ENCODE results near the gene NKAIN2.
"Not testable (repeated sequence)": the region's sequence is repeated elsewhere in the genome, so short reads cannot be mapped to it uniquely, and the experiment has no call there.

NKAIN2 gene

DNA sequence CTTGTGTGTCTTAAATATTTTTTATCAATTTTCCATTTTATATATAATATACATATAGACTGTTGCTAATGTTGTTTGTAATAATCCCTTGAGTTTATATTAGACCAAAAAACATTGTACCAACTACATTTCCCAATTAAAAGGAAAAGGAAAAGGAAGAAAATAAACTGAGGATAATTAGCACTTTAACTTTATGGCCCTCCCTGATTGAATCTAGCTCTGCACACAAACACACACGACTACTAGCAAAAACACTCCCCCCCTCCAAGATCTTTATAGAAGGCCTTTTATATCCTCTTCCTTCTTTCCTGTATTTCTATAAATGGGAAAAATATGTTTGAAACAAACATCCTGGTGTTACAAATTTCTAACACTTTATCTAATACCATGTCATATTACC, 276.8 kb downstream of the NKAIN2 start:
- DNase-seq (ENCODE audit: low read depth in 2 of 2): no peak

DNA sequence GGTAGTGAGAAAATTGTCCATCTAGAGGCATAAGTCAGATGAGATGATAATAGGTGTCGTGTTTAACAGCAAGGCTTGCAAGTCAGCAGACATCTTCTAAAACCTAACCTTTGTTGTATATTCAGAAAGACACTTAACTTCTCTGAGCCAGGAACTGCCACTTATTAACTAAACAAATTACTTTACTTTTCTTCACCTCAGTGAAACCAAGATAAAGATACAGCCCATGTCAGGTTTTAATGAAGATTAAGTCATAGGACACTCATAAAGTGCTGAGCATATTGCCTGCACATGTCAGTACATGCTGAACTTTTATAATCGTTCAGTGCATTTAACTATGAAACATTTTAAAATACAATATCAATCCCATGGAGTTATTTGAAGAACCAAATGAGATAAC, 286.8 kb downstream of the NKAIN2 start:
- no peak for DNase-seq (ENCODE audit: low read depth in 2 of 2)

DNA sequence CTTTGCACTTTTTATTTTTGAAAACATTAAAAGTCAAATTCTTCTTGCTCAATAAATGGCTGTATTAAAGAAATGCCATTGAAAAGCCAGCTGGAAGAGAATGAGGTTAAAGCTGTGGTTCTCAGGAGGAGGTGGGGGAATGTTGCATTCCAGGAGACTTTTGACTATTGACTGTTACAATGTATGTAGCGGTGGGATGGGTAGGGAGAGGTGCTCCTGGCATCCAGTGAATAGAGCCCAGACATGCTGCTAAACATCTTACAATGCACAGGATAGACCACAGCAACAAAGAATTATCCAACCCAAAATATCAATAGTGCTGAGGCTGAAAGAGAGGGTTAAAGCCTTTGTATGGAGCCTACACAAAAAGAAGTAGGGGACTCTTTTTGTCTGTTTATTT, 295.9 kb downstream of the NKAIN2 start:
- DNase-seq (ENCODE audit: low read depth in 2 of 2): no peak

GRCh38 chr6:124110514-124110913, 306.8 kb downstream of the NKAIN2 start:
- DNase-seq (ENCODE audit: low read depth in 2 of 2): no peak

DNA sequence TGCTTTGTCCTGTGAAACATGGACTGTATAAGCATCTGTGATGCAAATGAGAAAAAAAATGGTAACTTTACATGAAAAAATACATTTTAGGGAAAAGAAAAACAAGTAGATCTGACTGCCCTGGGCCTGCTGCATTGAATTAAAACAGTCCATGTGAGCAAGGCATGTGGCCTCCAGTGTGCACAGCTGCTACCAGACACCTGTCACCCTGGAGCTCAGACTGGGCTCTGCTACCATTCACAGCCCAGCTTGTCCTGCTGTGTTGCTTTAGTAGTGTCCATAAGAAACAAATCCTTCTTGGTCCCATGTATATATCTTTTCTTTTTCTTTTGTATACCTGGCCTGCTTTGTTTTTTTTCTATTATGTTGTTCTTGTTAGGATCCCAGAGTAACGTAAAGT, 315.9 kb downstream of the NKAIN2 start:
- no peak for DNase-seq (ENCODE audit: low read depth in 2 of 2)

- no peak for DNase-seq (ENCODE audit: low read depth in 2 of 2)
Observed at GRCh38 chr6:124123617-124124209, 320.0 kb downstream of the NKAIN2 start.

- DNase-seq (ENCODE audit: low read depth in 2 of 2): no peak
Observed at GRCh38 chr6:124131259-124131658, 327.6 kb downstream of the NKAIN2 start.

DNA sequence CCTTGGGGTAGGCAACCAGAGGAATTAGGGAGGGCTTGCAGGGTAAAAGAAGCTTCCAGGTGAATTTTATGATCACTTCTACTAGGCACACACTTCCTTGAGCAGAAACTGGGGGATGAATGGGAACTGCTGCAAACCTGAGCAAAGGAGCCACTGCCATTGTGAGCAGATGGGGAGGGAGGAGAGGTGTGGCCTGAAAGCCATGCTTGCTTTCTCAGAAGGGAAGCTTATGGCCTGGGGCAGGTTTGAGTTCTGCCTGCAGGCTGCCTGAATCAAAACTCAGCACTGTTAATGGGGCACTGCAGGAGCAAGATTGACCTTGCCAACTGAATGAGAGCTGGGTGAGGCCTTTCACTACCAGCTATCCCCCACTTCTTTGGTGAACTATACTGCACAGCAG, 328.1 kb downstream of the NKAIN2 start:
- no peak for DNase-seq (ENCODE audit: low read depth in 2 of 2)

DNA sequence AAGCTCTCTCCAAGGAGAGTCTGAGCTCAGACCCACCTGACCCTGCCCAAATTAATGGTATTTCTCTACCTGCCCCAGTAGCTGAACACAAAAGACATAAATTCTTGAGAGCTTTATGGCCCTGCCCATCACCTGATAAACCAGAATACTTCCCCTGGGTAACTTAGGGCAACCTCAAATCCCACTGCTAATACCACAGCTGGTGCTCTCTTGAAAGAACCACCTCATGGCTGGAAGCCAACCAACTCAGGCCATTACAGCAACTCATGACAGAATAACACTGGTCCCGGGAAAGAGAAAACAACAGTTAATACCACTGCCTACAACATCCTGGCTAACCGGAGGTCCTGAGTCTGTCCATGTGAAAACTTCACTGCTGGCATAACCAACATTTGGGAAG, 328.6 kb downstream of the NKAIN2 start:
- DNase-seq (ENCODE audit: low read depth in 2 of 2): no peak

- no peak for DNase-seq (ENCODE audit: low read depth in 2 of 2)
Observed at GRCh38 chr6:124142852-124143251, 339.2 kb downstream of the NKAIN2 start.

DNA sequence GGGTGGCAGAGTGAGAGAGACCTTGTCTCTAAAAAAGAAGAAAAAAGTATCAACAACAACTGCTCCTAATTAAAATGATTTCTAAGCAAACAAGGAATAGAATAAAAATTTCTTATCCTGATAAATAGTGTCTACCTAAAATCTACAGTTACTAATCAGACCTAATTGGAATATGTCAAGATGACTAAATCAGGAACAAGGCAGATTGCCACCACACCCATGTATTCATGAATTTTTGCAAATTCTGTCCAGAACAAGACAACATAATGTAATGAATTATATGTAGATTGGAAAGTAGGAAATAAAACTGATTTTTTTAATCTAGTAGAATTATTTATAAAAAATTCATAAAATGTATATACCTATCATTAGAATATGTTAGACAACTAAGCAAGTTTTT, 339.8 kb downstream of the NKAIN2 start:
- no peak for DNase-seq (ENCODE audit: low read depth in 2 of 2)

- DNase-seq (ENCODE audit: low read depth in 2 of 2): no peak
Observed at GRCh38 chr6:124147621-124148020, 344.0 kb downstream of the NKAIN2 start.

DNA sequence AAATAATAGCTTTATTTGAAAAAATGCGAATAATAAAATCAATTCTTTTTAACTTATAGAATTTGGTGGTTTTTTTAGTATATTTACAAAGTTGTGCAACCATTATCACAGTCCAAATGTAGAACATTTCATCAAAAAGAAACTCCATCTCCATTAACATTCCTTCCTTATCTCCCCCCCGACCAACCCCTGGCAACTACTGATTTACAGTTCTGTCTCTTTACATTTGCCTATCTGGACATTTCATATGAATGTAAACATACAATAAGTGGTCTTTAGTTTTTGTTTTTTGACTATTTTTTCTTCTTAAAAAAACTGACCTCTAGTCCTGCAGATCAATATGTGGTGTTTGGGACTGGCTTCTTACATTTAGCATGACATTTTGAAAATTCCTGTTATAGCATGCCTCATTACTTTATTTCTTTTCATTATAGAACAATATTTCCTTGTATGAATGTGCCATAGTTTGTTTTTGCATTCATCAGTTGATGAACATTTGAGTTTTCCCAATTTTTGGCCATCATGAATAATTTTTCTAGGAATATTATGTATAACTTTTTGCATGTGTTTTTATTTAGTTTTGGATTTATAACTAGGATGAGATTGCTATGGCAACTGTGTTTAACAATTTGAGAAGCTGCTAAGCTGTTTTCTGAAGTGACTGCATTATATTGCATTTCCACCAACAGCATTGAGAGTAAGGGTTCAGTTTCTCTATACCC, 344.7 kb downstream of the NKAIN2 start:
- no peak for DNase-seq (ENCODE audit: low read depth in 2 of 2)

DNA sequence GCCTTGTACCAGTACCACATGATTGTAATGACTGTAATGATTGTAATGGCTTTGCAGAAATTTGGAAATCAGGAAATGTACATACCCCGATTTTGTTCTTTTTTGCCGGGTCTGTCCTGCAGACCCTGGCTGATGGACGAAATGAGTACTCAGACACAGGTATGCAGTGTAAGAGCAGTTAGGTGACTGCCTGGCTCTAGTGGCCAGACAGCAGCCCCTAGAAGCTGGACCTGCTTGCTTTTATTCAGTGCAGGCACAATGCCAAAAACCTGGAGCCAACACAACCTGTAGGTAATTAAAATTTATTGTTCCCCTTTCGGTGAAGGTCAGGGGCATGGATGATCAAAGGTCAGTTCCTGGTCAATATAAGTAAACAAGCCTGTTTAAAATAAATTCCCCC, 346.0 kb downstream of the NKAIN2 start:
- DNase-seq (ENCODE audit: low read depth in 2 of 2): no peak

DNA sequence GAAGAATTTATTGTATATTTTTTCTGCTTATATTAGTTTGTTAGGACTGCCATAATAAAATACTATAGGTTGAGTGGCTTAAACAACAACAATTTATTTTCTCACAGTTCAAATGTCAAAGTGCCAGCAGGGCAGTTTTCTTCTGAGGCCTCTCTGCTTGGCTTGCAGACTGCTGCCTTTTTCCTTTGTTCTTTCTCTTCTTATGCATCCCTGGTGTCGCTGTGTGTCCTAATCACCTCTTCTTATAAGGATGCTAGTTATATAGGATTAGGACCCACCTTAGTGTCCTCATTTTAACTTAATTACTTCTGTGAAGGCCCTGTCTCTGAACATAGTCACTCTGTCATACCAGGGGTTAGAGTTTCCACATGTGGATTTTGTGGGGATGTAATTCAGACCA, 354.4 kb downstream of the NKAIN2 start:
- DNase-seq (ENCODE audit: low read depth in 2 of 2): no peak

DNA sequence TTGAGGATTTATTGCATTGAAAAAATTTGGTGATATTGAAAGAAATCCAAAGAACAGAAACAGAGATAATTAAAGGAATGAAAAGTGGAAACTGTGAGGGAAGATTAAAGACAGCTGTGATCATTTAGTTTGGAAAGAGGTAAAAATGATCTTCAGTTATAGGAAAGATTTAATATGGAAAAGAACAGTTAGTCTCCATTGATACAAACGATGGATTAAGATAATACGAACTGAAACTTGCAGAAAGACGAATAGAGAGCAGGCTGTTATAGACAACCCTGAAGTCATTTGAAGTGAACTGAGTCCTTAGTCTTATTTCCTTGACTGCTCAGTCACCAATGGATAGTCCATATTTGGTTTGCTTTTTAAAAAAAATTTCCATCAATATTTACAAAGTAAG, 360.0 kb downstream of the NKAIN2 start:
- DNase-seq (ENCODE audit: low read depth in 2 of 2): no peak

DNA sequence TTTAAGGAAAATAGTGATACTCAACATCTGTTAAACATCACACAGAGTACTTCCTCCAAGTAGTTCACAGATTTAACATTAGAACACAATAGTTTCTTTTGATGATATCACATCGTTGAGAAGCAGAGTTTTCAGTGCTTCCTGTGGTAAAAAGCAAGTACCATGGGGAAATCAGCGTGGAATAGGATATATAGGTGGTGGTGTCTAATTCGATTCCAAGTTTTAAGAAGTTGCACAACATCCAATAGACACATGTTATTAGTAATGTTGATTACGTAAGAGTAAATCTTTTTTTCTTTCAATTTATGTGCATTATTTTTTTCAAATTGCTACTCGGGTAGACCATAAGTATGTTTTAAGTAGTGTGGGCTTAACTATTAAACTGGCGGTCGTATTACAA, 360.7 kb downstream of the NKAIN2 start:
- no peak for DNase-seq (ENCODE audit: low read depth in 2 of 2)

GRCh38 chr6:124167249-124167648, 363.6 kb downstream of the NKAIN2 start:
- not testable (repeated sequence) for DNase-seq (ENCODE audit: low read depth in 2 of 2)

DNA sequence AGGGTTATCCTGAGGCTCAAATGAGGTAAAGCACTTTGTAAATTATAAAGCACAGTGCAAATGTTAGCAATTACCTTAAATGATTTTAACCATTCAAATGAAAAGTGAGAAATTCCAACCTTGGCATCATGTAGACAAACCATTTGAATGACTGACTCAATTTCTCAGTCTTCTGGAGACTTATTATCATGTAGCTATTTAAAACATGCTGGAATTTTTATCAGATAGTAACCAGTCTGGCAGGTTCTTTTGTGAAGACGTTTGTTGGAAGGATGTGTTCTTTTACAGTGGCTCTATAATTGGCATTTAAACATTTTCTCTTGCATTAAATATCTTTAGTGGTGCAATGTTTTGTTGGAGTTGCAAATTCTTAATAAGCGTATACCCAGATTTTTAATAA, 386.6 kb downstream of the NKAIN2 start:
- no peak for DNase-seq (ENCODE audit: low read depth in 2 of 2)

DNA sequence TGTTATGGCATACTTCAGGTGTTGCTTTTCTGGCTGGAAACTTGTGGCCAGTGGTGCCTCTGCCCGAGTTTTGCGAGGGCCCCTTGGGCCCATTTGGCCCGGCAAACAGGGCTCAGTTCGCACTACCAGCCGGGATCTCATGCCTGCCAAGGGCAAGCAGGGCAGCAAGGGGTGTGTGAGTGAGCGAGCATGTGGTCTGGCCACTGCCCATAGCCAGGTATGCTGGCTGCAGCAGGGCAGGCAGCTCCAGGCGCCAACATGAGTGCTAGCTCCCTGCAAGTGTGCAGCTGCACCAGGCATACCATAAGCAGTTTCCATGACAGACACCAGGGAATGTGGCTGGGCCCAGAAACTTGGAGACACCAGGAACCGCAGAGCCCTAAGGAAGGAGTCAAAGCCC, 389.5 kb downstream of the NKAIN2 start:
- DNase-seq (ENCODE audit: low read depth in 2 of 2): no peak

GRCh38 chr6:124197148-124197547, 393.5 kb downstream of the NKAIN2 start:
- no peak for DNase-seq (ENCODE audit: low read depth in 2 of 2)

DNA sequence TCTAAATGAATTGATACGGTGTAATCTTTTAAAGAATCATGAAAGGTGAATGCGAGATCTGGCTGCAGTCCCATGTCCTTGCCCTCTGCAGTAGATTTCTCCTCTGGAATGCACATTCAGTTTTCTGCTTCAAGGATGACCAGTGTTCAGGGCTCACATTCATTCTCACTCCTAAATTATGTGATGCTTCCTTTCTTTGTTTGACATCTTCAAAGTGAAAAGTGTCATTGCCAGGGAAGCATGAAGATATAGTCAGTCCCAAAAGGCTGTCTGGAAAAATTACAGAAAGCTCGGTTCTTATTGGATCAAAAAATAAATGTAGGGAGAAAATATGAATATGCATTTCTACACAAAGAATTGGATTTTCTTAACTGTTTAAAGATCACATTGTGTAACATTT, 395.6 kb downstream of the NKAIN2 start:
- DNase-seq (ENCODE audit: low read depth in 2 of 2): no peak

GRCh38 chr6:124200661-124201060, 397.0 kb downstream of the NKAIN2 start:
- no peak for DNase-seq (ENCODE audit: low read depth in 2 of 2)
